GM12875 (cell line): Measurements from ENCODE around the gene ARHGAP42.

Experiments
- H3K4me3 ChIP-seq: one replicate; pipeline ENCODE4 v1.5.1; 2011; ENCODE audit warnings: low read depth, low read length, control low read depth
- CTCF ChIP-seq: IDR thresholded peaks from 2 replicates; pipeline ENCODE4 v1.5.1; 2011; ENCODE audit warnings: low read depth, mild to moderate bottlenecking, control low read depth, inconsistent platforms, low read length, moderate library complexity, borderline replicate concordance; ENCODE audit not compliant: insufficient read depth

The ARHGAP42 gene

GRCh38 chr11:100681064-100681502 is 6.0 kb upstream of the ARHGAP42 start:
- no peak for TF ChIP-seq CTCF
- H3K4me3 ChIP-seq: no peak overlapping the region

GRCh38 chr11:100682247-100682969 is 4.7 kb upstream of the ARHGAP42 start:
- H3K4me3 ChIP-seq: no peak overlapping the region
- peak; percentile 16; the same call in 1 of the 2 replicates for TF ChIP-seq CTCF

- no peak for TF ChIP-seq CTCF
- no peak overlapping the region for H3K4me3 ChIP-seq
Measured at GRCh38 chr11:100683126-100683525, 4.0 kb upstream of the ARHGAP42 start.

GRCh38 chr11:100684101-100685065 is 2.7 kb upstream of the ARHGAP42 start:
- no peak for TF ChIP-seq CTCF
- H3K4me3 ChIP-seq: no peak overlapping the region

GRCh38 chr11:100686476-100687053 is 523 bp upstream of the ARHGAP42 start:
- no peak for TF ChIP-seq CTCF
- peak overlapping the region; percentile 80 for H3K4me3 ChIP-seq

- peak overlapping the region; percentile 80 for H3K4me3 ChIP-seq
- TF ChIP-seq CTCF: peak; percentile 68
Measured at GRCh38 chr11:100687630-100688395, 725 bp downstream of the ARHGAP42 start.
